Astrocyte (in vitro differentiated cells and primary cell): ENCODE measurements around the gene MAGED1. TPM values are rescaled to one million over a fixed set of nuclear protein-coding genes. Genes with fewer than 3 reads are reported as not detected.
A peak's percentile ranks its signal among the peaks of the same experiment; 100 is the strongest.

Experiments
- DNase-seq: peaks from one replicate; pipeline ENCODE4 v3.0.0-alpha.2; 2010; ENCODE audit warnings: low read depth
- FAIRE-seq: peaks from 2 replicates; lab custom pipeline; 2011; peaks lifted over from hg19 to GRCh38; lab: Jason Lieb, UNC
- H2AFZ ChIP-seq: 2 replicates; pipeline ENCODE4 v1.6.0; 2012; ENCODE audit warnings: low read depth, low read length, inconsistent platforms
- H3K27ac ChIP-seq: 2 replicates; pipeline ENCODE4 v1.5.1; 2011; ENCODE audit warnings: low read depth, low read length, inconsistent platforms
- H3K27me3 ChIP-seq: 2 replicates; pipeline ENCODE4 v1.6.0; 2011; ENCODE audit warnings: low read length, inconsistent platforms; ENCODE audit not compliant: insufficient read depth
- H3K36me3 ChIP-seq: 2 replicates; pipeline ENCODE4 v1.5.1; 2011; ENCODE audit warnings: low read length, inconsistent platforms; ENCODE audit not compliant: insufficient read depth
- H3K4me1 ChIP-seq: 2 replicates; pipeline ENCODE4 v1.5.1; 2011; ENCODE audit warnings: low read length, inconsistent platforms; ENCODE audit not compliant: insufficient read depth
- H3K4me2 ChIP-seq: 2 replicates; pipeline ENCODE4 v1.6.0; 2012; ENCODE audit warnings: low read length, inconsistent platforms
- H3K4me3 ChIP-seq: 2 replicates; pipeline ENCODE4 v1.5.1; 2011; ENCODE audit warnings: low read depth, mild to moderate bottlenecking, low read length, inconsistent platforms; ENCODE audit not compliant: insufficient read depth
- H3K79me2 ChIP-seq: 2 replicates; pipeline ENCODE4 v1.6.0; 2012; ENCODE audit warnings: mild to moderate bottlenecking, low read length, inconsistent platforms; ENCODE audit not compliant: insufficient read depth
- H3K9ac ChIP-seq: 2 replicates; pipeline ENCODE4 v1.6.0; 2012; ENCODE audit warnings: mild to moderate bottlenecking, low read length, inconsistent platforms
- H3K9me3 ChIP-seq: 2 replicates; pipeline ENCODE4 v1.5.1; 2012; ENCODE audit warnings: low read depth, mild to moderate bottlenecking, low read length, inconsistent platforms; ENCODE audit not compliant: insufficient read depth
- H4K20me1 ChIP-seq: 2 replicates; pipeline ENCODE4 v1.6.0; 2012; ENCODE audit warnings: low read length, inconsistent platforms; ENCODE audit not compliant: insufficient read depth
- H3K27ac Mint-ChIP-seq: one replicate; pipeline ENCODE4 v1.8.0; 2021; ENCODE audit warnings: mild to moderate bottlenecking, mixed read lengths; ENCODE audit not compliant: unreplicated experiment
- H3K27me3 Mint-ChIP-seq: one replicate; pipeline ENCODE4 v1.8.0; 2021; ENCODE audit warnings: low read depth, mixed read lengths; ENCODE audit not compliant: unreplicated experiment
- H3K36me3 Mint-ChIP-seq: one replicate; pipeline ENCODE4 v1.8.0; 2021; ENCODE audit warnings: low read depth, mixed read lengths; ENCODE audit not compliant: unreplicated experiment
- H3K4me1 Mint-ChIP-seq: one replicate; pipeline ENCODE4 v1.8.0; 2021; ENCODE audit warnings: low read depth, mixed read lengths; ENCODE audit not compliant: unreplicated experiment
- H3K4me3 Mint-ChIP-seq: one replicate; pipeline ENCODE4 v1.8.0; 2021; ENCODE audit warnings: mild to moderate bottlenecking, moderate library complexity, mixed read lengths; ENCODE audit not compliant: unreplicated experiment
- H3K9me3 Mint-ChIP-seq: one replicate; pipeline ENCODE4 v1.8.0; 2021; ENCODE audit warnings: mild to moderate bottlenecking, mixed read lengths; ENCODE audit not compliant: unreplicated experiment
- CTCF ChIP-seq: IDR thresholded peaks from 2 replicates; pipeline ENCODE4 v1.5.1; 2011; ENCODE audit warnings: low read depth, mild to moderate bottlenecking, inconsistent platforms, low read length, moderate library complexity; ENCODE audit not compliant: insufficient read depth
- EZH2 ChIP-seq: IDR thresholded peaks from 2 replicates; pipeline ENCODE4 v1.6.1; 2012; ENCODE audit warnings: mild to moderate bottlenecking, low read length, inconsistent platforms; ENCODE audit not compliant: insufficient read depth
- total RNA-seq: library from RNA; stranded (reverse); gene quantifications from 2 replicates; pipeline ENCODE4 v1.2.1, GENCODE V29; 2021

MAGED1 gene
- total RNA-seq, 1 donor from 2014 or later: 412 TPM

GRCh38 chrX:51851507-51852085 is 41.8 kb upstream of the MAGED1 start:
- H3K27ac Mint-ChIP-seq: no peak overlapping the region
- peak; percentile 49 for FAIRE-seq
- peaks cover 9% of the 10 kb centered on the region for H3K9me3 Mint-ChIP-seq

GRCh38 chrX:51852096-51852495 is 41.3 kb upstream of the MAGED1 start:
- no peak overlapping the region for H3K27ac Mint-ChIP-seq
- FAIRE-seq (no peak), DNase-seq (no peak)
- Histone ChIP-seq H3K9me3 (no peaks in the 10 kb centered on the region), H3K4me3 (no peak overlapping the region), H3K27me3 (no peaks in the 10 kb centered on the region), H3K36me3 (no peaks in the 10 kb centered on the region), H3K4me1 (no peaks in the 10 kb centered on the region), H4K20me1 (peaks cover 3% of the 10 kb centered on the region), H2AFZ (no peak overlapping the region), H3K9ac (no peak overlapping the region), H3K79me2 (no peaks in the 10 kb centered on the region), H3K4me2 (no peak overlapping the region), H3K27ac (no peak overlapping the region)
- no peaks in the 10 kb centered on the region for H3K4me1 Mint-ChIP-seq
- H3K36me3 Mint-ChIP-seq: peaks cover 20% of the 10 kb centered on the region
- H3K27me3 Mint-ChIP-seq: no peaks in the 10 kb centered on the region
- TF ChIP-seq EZH2 (no peak), CTCF (no peak)
- no peak overlapping the region for H3K4me3 Mint-ChIP-seq
- H3K9me3 Mint-ChIP-seq: peaks cover 12% of the 10 kb centered on the region

More at GRCh38 chrX:51851507-51852085, 41.8 kb upstream of the MAGED1 start:
- Histone ChIP-seq H4K20me1 (peaks cover 3% of the 10 kb centered on the region), H3K9ac (no peak overlapping the region), H3K4me1 (no peaks in the 10 kb centered on the region), H3K79me2 (no peaks in the 10 kb centered on the region), H3K4me2 (no peak overlapping the region), H2AFZ (no peak overlapping the region), H3K36me3 (no peaks in the 10 kb centered on the region), H3K27ac (no peak overlapping the region), H3K27me3 (no peaks in the 10 kb centered on the region), H3K9me3 (no peaks in the 10 kb centered on the region), H3K4me3 (no peak overlapping the region)
- H3K27me3 Mint-ChIP-seq: no peaks in the 10 kb centered on the region
- H3K36me3 Mint-ChIP-seq: peaks cover 20% of the 10 kb centered on the region
- DNase-seq: no peak
- no peaks in the 10 kb centered on the region for H3K4me1 Mint-ChIP-seq
- no peak for TF ChIP-seq CTCF
- no peak overlapping the region for H3K4me3 Mint-ChIP-seq

GRCh38 chrX:51852621-51853020 is 40.8 kb upstream of the MAGED1 start:
- H3K79me2 ChIP-seq: no peaks in the 10 kb centered on the region
- H2AFZ ChIP-seq: no peak overlapping the region
- no peak overlapping the region for H3K4me3 ChIP-seq
- no peak overlapping the region for H3K27ac Mint-ChIP-seq
- H3K4me2 ChIP-seq: no peak overlapping the region
- H3K36me3 ChIP-seq: no peaks in the 10 kb centered on the region
- H3K27me3 Mint-ChIP-seq: no peaks in the 10 kb centered on the region
- peaks cover 20% of the 10 kb centered on the region for H3K36me3 Mint-ChIP-seq
- DNase-seq (no peak), FAIRE-seq (no peak)
- H3K27me3 ChIP-seq: no peaks in the 10 kb centered on the region
- H3K4me1 ChIP-seq: no peaks in the 10 kb centered on the region
- no peaks in the 10 kb centered on the region for H3K9me3 ChIP-seq
- no peak overlapping the region for H3K4me3 Mint-ChIP-seq
- H3K9me3 Mint-ChIP-seq: peaks cover 13% of the 10 kb centered on the region
- no peak overlapping the region for H3K27ac ChIP-seq
- H3K4me1 Mint-ChIP-seq: no peaks in the 10 kb centered on the region
- H4K20me1 ChIP-seq: peaks cover 3% of the 10 kb centered on the region
- no peak overlapping the region for H3K9ac ChIP-seq
- TF ChIP-seq CTCF (no peak), EZH2 (no peak)
